Stimulated activated effector memory CD8-positive, alpha-beta T cell treated with anti-CD3 and anti-CD28 coated beads, Interleukin-12 subunit alpha, Interleukin-12 subunit beta, amount 100 ng/mL, for 72 hours (primary cell): ENCODE data around the gene MSLN.
"Not testable (repeated sequence)": the region's sequence is repeated elsewhere in the genome, so short reads cannot be mapped to it uniquely, and the experiment has no call there.

Experiments
- ATAC-seq: fragments of 150-1000 bp; cut with Tn5 transposase; 2 replicates; pipeline ENCODE4 v1.10.0; 2021
- DNase-seq, 2 donors: peaks; one replicate each; pipeline ENCODE4 v3.0.0; 2021 to 2022; ENCODE audit warnings: low spot score in 2 of 2
- H3K27ac Mint-ChIP-seq: one replicate; pipeline ENCODE4 v1.8.0; 2022; ENCODE audit warnings: mild to moderate bottlenecking, mixed read lengths
- H3K36me3 Mint-ChIP-seq: one replicate; pipeline ENCODE4 v1.8.0; 2022; ENCODE audit warnings: mild to moderate bottlenecking, mixed read lengths
- H3K4me1 Mint-ChIP-seq: one replicate; pipeline ENCODE4 v1.8.0; 2022; ENCODE audit warnings: mixed read lengths
- H3K4me3 Mint-ChIP-seq: one replicate; pipeline ENCODE4 v1.8.0; 2022; ENCODE audit warnings: mild to moderate bottlenecking, mixed read lengths
- H3K9me3 Mint-ChIP-seq: one replicate; pipeline ENCODE4 v1.8.0; 2022; ENCODE audit warnings: mixed read lengths

Gene MSLN

DNA sequence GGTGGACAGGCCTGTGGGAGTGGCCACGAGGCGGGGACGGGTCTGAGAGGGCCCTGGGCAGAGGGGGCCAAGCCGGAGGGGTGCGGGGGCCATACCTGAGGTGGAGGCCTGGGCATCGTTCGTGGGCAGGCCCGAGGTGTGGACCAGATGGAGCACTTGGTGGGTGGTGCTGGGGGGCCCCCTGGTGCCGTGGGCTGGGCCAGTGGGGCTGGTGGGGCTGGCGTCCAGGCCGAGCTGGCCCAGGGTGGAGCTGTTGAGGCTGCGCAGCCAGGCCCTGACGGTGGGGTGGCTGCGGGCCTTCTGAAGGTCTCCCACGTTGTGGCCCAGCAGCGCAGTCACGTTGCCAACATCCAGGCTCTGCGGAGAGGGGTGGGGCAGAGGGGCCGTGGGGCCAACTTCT lies 9.4 kb downstream of the MSLN start:
- DNase-seq, result no peak
- Mint-ChIP-seq H3K4me1 (no peaks in the 10 kb centered on the region), H3K36me3 (no peaks in the 10 kb centered on the region), H3K4me3 (no peak overlapping the region), H3K27ac (no peak overlapping the region), H3K9me3 (no peaks in the 10 kb centered on the region)
- no peak for ATAC-seq

- no peaks in the 10 kb centered on the region for H3K36me3 Mint-ChIP-seq
- H3K4me1 Mint-ChIP-seq, result no peaks in the 10 kb centered on the region
- DNase-seq (no peak), ATAC-seq (no peak)
- no peaks in the 10 kb centered on the region for H3K9me3 Mint-ChIP-seq
- no peak overlapping the region for H3K27ac Mint-ChIP-seq
- H3K4me3 Mint-ChIP-seq, result no peak overlapping the region
Observed at GRCh38 chr16:770411-770810, 9.9 kb downstream of the MSLN start.

DNA sequence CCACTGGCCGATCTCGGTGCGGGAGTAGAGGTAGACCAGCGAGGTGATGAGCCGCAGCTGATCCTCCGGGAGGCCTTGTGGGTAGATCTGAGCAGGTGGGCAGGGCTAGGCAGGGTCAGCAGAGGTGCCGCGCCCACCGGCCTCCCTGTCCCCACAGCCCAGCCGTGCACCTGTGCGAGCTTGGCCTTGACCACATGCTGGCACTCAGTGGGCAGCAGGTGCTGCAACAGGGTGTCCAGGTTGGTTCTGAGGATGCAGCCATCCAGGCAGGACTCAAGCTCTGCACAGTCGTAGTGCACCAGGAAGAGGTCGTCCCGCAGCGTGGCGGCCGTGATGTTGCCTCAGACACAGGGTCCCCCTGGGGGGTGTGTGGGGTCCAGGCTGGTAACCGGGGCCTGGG lies 12.4 kb downstream of the MSLN start:
- Mint-ChIP-seq H3K36me3 (no peaks in the 10 kb centered on the region), H3K9me3 (no peaks in the 10 kb centered on the region), H3K4me3 (no peak overlapping the region), H3K27ac (no peak overlapping the region), H3K4me1 (peaks cover 4% of the 10 kb centered on the region)
- no peak for ATAC-seq
- DNase-seq, result no peak

DNA sequence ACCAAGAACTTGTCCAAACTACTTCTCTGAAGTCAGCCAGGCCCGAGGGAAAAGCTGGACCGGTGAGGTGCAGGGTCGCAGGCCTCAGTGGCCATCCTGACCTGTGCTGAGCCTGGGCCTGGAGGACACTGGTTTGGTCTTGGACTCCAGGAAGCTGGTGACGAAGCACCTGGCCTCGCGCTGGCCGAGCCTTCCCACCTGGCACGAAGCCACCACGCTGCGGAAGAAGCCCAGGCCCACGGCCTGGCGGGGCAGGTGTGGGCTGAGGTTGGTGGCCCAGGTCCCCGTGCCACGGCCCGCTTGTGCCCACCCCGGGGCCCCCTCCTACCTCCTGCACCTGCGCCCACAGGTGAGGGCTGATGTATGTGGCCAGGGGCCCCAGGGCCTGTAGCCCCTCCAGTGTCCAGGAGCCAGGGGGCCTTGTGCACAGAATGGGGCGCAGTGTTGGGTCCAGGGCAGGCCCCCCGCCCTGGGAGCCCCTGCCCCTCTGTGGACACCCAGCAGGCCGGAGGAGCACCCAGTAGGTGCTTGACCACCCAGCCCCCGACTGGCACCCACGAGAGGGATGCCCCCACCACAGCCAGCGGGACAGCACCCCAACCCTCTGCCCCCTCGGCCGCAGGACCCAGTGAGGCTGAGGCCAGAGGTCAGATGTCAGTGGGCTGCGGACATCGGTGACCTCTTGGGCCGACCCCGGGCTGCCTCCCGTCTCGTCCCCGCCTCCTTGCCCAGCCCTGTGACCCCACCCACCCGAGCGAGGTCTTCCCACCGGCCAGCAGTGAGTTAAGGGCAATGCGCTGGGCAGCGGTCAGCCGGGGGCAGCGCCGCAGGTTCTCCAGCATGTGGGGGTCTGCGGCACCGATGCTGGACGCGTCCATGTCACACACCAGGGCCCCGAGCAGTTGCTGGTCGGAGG lies 13.8 kb downstream of the MSLN start:
- Mint-ChIP-seq H3K27ac (no peak overlapping the region), H3K4me1 (peaks cover 6% of the 10 kb centered on the region), H3K9me3 (no peaks in the 10 kb centered on the region), H3K4me3 (no peak overlapping the region), H3K36me3 (no peaks in the 10 kb centered on the region)
- ATAC-seq, result no peak
- DNase-seq, result no peak

GRCh38 chr16:775236-775796 lies 14.8 kb downstream of the MSLN start:
- no peaks in the 10 kb centered on the region for H3K9me3 Mint-ChIP-seq
- no peak for DNase-seq
- H3K27ac Mint-ChIP-seq, result no peak overlapping the region

DNA sequence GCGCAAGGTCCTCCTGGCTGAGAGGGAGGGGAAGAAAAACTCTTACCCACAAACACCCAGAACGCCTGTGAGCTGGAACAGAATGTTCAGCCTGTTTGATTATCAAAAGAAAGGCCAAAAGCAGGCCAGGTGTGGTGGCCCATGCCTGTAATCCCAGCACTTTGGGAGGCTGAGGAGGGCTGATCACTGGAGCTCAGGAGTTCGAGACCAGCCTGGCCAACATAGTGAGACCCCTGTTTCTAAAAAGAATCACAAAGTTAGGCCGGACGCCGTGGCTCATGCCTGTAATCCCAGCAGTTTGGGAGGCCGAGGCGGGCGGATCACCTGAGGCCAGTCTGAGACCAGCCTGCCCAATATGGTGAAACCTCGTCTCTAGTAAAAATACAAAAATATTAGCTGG lies 15.8 kb downstream of the MSLN start:
- not testable (repeated sequence) for DNase-seq, H3K36me3 Mint-ChIP-seq, H3K27ac Mint-ChIP-seq, H3K4me3 Mint-ChIP-seq, ATAC-seq, H3K4me1 Mint-ChIP-seq, H3K9me3 Mint-ChIP-seq

More at GRCh38 chr16:775236-775796, 14.8 kb downstream of the MSLN start:
- ATAC-seq, result no peak
- Mint-ChIP-seq H3K4me1 (peaks cover 6% of the 10 kb centered on the region), H3K36me3 (no peaks in the 10 kb centered on the region), H3K4me3 (no peak overlapping the region)

GRCh38 chr16:776824-777223 lies 16.3 kb downstream of the MSLN start:
- peaks cover 6% of the 10 kb centered on the region for H3K4me1 Mint-ChIP-seq
- H3K9me3 Mint-ChIP-seq, result no peaks in the 10 kb centered on the region
- DNase-seq, result no peak
- H3K36me3 Mint-ChIP-seq, result no peaks in the 10 kb centered on the region
- ATAC-seq, result no peak
- H3K27ac Mint-ChIP-seq, result no peak overlapping the region
- H3K4me3 Mint-ChIP-seq, result no peak overlapping the region

DNA sequence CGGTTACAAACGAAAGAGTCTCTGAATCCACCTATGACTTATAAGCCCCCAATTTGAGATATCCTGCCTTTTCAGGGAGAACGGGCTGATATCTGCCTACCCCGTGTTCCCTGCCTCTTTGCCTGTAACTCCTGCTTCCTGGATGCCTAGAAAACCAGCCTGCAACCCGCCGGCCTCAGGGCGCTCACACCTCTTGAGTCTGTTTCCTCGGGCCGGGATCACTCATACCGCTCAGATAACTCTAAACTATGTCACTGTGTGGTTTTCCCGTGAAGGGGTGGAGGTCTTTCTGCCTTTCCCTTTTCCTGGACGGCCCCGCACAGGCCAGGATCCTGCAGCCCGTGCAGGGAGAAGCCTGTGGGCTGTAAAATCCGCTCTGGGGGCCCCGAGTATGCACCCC lies 17.3 kb downstream of the MSLN start:
- peaks cover 6% of the 10 kb centered on the region for H3K4me1 Mint-ChIP-seq
- H3K9me3 Mint-ChIP-seq, result no peaks in the 10 kb centered on the region
- H3K4me3 Mint-ChIP-seq, result no peak overlapping the region
- DNase-seq, result no peak
- H3K27ac Mint-ChIP-seq, result no peak overlapping the region
- H3K36me3 Mint-ChIP-seq, result no peaks in the 10 kb centered on the region
- ATAC-seq, result no peak

DNA sequence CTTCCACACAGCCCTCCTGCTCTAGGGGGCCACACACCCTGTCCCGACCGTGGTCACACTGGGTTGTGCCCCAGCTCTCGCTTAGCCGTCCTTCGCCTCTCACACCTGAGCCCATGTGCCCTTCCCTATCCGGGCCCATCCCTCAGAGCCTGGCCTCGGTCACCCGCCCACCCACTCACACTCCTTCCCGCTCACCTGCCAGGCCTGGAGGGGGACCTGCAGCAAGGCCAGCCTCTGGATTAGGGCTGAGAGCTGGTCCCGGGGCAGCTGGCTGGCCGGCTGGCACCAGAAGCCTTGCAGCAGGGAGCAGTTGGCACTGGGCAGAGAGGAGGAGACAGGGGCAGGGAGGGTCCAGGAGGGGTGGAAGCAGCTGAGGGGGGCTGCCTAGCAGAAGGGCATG lies 17.9 kb downstream of the MSLN start:
- H3K9me3 Mint-ChIP-seq, result no peaks in the 10 kb centered on the region
- peaks cover 6% of the 10 kb centered on the region for H3K4me1 Mint-ChIP-seq

DNA sequence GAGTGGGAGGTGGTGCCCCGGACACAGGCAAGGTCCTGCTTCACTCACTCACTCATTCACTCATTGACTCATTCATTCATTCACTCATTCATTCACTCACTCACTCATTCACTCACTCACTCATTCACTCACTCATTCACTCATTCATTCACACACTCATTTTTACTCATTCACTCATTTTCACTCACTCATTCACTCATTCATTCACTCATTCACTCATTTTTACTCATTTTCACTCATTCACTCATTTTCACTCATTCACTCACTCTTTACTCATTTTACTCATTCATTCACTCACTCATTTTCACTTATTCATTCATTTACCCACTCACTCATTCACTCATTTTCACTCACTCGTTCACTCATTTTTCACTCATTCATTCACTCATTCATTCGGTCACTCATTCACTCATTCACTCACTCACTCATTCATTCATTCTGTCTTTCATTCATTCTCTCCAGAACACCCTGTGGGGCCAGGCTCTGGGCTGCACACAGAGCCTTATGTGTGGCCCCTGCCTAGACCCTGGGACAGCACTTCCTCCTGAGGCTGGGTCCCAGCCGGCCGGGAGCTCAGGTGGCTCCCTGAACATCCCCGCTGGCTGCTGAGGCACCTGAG lies 18.5 kb downstream of the MSLN start:
- Mint-ChIP-seq H3K4me3 (no peak overlapping the region), H3K4me1 (peaks cover 6% of the 10 kb centered on the region), H3K27ac (no peak overlapping the region), H3K9me3 (no peaks in the 10 kb centered on the region), H3K36me3 (no peaks in the 10 kb centered on the region)
- DNase-seq (no peak), ATAC-seq (no peak)

More for the DNA sequence above, 17.9 kb downstream of the MSLN start:
- no peak for ATAC-seq
- no peaks in the 10 kb centered on the region for H3K36me3 Mint-ChIP-seq
- no peak overlapping the region for H3K27ac Mint-ChIP-seq
- no peak for DNase-seq
- H3K4me3 Mint-ChIP-seq, result no peak overlapping the region

- Mint-ChIP-seq H3K27ac (no peak overlapping the region), H3K36me3 (peaks cover under 1% of the 10 kb centered on the region), H3K4me1 (peaks cover 6% of the 10 kb centered on the region), H3K4me3 (no peak overlapping the region), H3K9me3 (no peaks in the 10 kb centered on the region)
- ATAC-seq, result no peak
- DNase-seq, result no peak
Observed at GRCh38 chr16:779561-779960, 19.0 kb downstream of the MSLN start.

DNA sequence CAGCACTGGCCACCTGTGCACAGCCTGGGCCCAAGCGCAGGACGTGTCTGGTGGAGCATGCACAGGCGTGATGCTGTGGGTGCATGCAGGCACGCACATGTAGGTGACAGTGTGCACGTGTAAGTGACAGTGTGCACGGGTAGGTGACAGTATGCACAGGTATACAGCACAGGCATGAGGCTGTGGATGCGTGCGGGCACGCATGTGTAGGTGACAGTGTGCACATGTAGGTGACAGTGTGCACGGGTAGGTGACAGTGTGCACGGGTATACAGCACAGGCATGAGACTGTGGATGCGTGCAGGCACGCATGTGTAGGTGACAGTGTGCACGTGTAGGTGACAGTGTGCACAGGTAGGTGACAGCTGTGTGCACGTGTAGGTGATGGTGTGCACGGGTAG lies 19.8 kb downstream of the MSLN start:
- H3K4me3 Mint-ChIP-seq, result no peak overlapping the region

DNA sequence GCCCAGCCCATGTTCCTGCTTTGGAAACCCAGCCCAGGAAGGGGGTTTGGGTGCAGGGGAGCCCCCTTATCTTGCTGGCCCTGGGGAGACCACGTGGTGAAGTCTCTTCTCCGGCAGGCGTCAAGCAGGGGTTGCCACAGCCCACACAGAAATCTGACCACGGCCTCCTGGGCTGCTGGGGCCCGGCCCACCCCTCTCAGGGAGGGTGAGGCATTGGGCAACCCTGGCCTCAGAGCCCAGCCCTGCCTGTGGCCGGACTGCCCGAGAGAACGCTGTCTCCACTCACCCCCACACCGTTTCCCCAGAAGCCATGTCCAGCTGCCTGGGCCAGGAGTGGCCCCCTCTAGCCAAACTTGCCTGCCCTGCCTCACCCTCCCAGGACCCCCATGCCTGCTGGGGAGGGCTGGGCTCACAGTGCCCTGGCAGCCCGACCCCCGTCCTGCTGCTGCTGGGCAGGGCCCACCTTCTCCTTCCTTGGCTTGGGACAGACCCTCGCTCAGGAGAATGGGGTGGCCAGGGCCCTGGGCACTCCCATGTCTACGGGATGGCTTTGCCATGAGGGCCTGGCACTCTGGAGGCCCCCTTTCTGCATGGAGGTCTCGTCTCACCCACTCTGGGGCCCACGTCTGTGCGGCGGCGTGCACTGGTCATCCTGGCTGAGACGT lies 20.9 kb downstream of the MSLN start:
- ATAC-seq (no peak), DNase-seq (no peak)
- no peaks in the 10 kb centered on the region for H3K9me3 Mint-ChIP-seq
- H3K4me3 Mint-ChIP-seq, result no peak overlapping the region
- no peak overlapping the region for H3K27ac Mint-ChIP-seq
- peaks cover 12% of the 10 kb centered on the region for H3K4me1 Mint-ChIP-seq
- H3K36me3 Mint-ChIP-seq, result peaks cover 16% of the 10 kb centered on the region

More for the DNA sequence above, 19.8 kb downstream of the MSLN start:
- Mint-ChIP-seq H3K9me3 (no peaks in the 10 kb centered on the region), H3K4me1 (peaks cover 11% of the 10 kb centered on the region), H3K27ac (no peak overlapping the region), H3K36me3 (peaks cover 5% of the 10 kb centered on the region)
- no peak for ATAC-seq
- no peak for DNase-seq

DNA sequence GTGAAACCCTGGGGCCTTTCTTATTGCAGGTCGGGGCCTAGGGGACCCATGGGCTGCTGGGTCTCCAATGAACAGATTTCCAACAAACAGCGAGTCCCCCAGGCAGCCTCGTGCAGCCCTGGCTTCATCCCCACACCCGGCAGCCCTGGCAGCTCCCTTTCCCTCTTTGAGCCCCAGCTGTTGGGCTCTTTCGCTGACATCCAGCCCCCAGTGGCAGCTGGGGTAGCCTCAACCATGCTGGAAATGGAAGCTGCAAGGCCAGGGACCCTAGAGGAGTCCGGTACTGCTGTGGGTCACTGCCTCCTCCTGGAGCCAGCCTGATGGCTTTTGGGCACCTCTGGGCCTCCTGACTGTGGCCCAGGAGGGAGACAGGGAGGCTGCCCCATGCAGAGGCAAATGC lies 21.7 kb downstream of the MSLN start:
- Mint-ChIP-seq H3K4me3 (no peak overlapping the region), H3K9me3 (no peaks in the 10 kb centered on the region), H3K27ac (no peak overlapping the region), H3K36me3 (peaks cover 22% of the 10 kb centered on the region), H3K4me1 (peaks cover 18% of the 10 kb centered on the region)
- no peak for DNase-seq
- no peak for ATAC-seq

DNA sequence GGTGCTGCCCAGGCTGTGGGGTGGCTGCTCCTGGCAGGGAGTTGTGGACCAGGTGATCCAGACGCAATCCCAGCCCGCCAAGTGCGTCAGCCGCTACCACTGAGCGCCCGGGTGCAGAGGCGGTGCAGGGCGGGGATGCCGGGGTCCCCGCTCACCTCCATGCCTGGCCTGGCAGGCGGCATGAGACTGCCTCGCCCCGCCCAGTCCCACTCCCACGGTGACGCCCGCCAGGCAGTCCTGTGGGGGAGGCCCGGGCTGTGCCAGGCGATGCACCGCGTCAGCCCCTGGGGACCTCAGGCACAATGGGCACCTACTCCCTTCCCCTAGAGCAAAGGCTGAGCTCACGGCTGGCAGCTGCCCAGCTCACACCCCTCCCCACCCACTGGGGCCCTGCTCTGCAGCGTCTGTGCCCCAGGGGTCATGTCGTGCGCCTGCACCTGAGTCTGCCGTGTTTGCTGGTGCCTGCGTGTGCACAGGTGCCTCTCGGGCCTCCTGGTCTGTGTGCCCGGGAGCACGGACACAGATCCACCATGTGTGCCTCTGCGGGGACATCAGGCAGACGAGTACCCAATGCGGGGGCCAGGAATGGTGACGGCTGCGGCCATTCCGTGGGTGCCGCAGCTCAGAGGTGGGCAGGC lies 22.4 kb downstream of the MSLN start:
- Mint-ChIP-seq H3K36me3 (peaks cover 27% of the 10 kb centered on the region), H3K4me1 (peaks cover 14% of the 10 kb centered on the region), H3K4me3 (no peak overlapping the region), H3K9me3 (no peaks in the 10 kb centered on the region), H3K27ac (no peak overlapping the region)
- no peak for DNase-seq
- ATAC-seq, result no peak
